ENCODE data around the gene FAM228B.
"Not testable (repeated sequence)": the region's sequence is repeated elsewhere in the genome, so short reads cannot be mapped to it uniquely, and the experiment has no call there.

Gene FAM228B

GRCh38 chr2:24104110-24104650 lies 19.1 kb upstream of the FAM228B start:
- DNase-seq: no peak

DNA sequence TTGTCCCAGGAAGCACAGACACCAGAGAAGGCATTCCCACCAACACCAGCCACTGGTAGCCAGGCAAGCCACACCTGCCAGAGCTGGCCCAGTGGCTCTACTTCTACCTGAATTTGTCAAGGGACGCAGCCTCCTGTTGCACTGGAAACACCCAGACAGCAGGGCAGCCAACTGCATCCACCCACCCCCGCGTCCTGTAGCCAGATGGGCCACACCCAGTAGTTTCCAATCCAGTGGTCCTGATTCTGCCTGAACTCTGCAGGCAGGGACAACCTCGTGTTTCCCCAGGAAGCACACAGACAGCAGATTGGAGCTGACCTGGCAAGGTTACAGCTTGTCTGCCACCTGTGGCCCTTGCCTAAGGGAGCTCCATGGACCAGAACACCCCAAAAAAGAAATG lies 18.4 kb upstream of the FAM228B start:
- DNase-seq: no peak

GRCh38 chr2:24105816-24106215 lies 17.5 kb upstream of the FAM228B start:
- no peak for DNase-seq

- no peak for DNase-seq
These were observed 16.5 kb upstream of the FAM228B start for GRCh38 chr2:24106786-24107185.

- no peak for DNase-seq
These were observed 15.9 kb upstream of the FAM228B start for GRCh38 chr2:24107336-24107735.

- not testable (repeated sequence) for DNase-seq
These were observed 13.8 kb upstream of the FAM228B start for GRCh38 chr2:24109431-24109830.

- no peak for DNase-seq
These were observed 12.5 kb upstream of the FAM228B start for GRCh38 chr2:24110660-24111303.

DNA sequence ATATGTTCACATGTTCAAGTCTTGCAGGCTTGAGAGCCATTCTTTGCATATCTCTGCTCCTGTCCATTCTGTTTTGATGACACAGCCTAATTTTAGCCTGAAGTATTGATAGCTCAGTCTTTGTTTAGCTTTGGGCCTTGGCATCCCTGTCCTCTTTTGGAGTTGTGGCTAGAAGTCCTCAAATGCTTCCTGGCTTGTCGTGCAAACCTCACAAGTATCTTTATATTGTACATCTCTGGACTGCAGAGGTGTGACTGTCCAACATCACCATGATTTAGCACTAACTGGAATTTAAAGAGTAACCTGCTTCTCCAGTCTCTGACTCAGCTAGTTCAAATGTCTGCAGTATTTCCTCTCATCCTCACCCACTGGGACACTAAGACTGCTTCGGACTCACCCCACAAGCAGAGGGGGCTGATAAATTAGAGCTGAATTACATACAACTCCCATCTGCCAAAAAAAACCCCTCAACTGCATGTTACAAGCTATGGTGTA lies 11.8 kb upstream of the FAM228B start:
- DNase-seq: no peak

DNA sequence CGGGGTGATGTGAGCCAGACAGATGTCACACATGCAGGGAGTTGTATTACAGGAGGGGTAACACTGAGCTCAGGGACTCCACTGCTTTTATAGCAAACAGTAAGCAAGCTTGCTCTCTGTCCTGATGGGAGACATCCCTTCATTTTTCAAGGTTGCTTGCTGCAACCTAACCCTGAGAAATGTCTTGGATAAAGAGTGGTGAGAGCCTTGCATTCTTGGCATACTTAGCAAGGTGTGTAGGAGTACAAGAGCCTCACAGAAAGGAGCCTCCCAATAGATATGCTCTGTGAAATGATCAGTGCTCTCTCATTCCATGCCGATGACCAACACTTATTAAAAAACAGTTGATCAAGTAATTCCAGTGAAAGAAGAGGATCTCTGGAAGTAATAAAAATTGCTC lies 8.2 kb upstream of the FAM228B start:
- DNase-seq: no peak

GRCh38 chr2:24117902-24118301 lies 5.4 kb upstream of the FAM228B start:
- DNase-seq: no peak

- DNase-seq: no peak
These were observed 2.2 kb upstream of the FAM228B start for GRCh38 chr2:24121066-24121465.

GRCh38 chr2:24121469-24121868 lies 1.8 kb upstream of the FAM228B start:
- no peak for DNase-seq

DNA sequence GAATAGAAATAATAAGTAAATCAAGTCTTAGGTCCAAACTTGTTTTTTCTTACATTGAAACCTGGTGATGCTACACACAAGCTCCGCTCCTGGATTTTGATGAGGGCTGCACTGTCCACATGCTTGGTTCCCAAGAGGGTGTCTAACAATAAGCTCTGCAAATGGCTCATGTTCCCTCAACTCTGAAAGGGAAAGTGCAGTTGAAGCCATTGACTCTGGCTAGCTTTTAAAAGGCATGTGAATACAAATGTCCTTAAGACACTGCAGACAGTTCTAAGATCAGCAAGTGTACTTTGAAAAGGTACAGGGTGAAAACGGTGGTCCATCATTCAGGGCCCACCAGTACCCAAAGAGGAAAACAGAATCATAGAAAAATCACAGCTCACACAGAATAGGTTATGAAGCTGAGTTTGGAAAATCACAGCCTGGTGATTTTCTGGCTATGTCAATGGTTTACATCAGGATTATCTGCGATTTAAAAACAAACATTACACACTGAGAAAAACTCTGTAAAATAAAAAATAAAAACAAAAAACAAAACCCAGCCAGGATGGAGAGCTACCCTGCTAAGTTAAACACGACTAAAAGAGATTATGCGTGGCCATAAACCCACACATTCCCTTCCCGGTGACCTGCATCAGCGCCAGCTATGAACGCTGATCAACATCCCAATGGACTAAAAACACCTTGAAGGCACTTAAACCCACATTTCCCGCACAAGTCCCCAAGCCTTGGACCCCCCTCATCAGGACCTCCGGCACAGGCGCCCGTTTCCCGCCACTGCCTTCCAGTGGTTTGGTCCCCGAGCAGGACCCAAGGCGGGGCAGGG lies 689 bp upstream of the FAM228B start:
- DNase-seq: no peak

GRCh38 chr2:24123922-24124580 lies 782 bp downstream of the FAM228B start:
- DNase-seq: no peak

- DNase-seq: no peak
These were observed 2.7 kb downstream of the FAM228B start for GRCh38 chr2:24125956-24126355.

DNA sequence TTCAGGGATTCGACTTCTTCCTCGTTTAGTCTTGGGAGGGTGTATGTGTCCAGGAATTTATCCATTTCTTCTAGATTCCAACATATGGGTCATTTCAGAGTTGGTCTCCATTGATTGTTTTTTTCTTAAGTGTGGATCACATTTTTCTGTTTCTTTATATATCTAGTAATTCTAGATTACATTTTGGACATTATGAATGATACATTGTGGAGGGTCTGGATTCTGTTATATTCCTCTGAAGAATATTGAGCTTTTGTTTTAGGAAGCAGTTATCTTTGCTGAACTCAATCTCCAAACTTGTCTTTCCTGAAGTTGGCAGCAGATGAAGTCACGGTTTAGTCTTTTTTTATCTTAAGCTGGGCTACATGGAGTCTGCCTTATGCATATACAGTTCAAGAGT lies 9.3 kb downstream of the FAM228B start:
- DNase-seq: no peak

GRCh38 chr2:24140305-24140704 lies 17.0 kb downstream of the FAM228B start:
- DNase-seq: not testable (repeated sequence)

- DNase-seq: no peak
These were observed 24.1 kb downstream of the FAM228B start for GRCh38 chr2:24147364-24147763.

- DNase-seq: no peak
These were observed 29.3 kb downstream of the FAM228B start for GRCh38 chr2:24152413-24153197.

DNA sequence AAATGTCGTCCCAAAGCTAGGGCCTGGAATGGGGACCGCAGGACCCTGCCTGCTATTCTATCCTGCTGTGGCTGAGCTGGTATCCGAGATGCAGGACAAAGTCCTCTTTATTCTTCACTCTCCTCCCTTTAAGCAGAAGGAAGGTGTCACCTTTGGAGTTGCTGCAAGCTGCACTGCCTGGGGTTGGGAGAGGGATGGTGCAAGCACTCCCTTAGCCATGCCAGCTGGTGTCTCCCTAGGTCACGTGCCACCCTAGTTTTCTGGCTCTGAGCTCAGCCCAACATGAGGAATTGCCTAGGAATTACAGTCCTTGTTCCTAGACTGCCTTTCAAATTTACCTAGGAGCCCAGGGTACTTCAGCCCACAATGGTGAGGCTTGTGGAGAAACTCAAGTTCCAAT lies 30.2 kb downstream of the FAM228B start:
- no peak for DNase-seq

DNA sequence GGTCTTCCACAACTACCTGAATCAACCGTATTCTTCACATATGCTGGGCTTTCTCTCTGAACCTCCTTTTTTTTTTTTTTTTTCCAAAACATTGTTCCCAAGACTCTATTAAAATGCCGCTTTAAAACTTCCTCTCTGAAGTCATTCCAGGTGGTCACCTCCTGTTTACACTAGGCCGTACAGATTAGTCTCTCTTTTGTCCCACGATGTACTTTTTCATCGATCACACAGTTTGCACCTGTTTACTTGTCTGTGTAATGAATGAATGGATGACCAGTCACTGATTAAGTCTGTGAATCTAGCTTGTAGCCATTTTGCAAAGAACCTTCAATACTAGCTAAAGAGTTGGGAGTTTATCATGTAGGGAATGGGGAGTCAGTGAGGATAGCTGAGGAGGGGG lies 34.9 kb downstream of the FAM228B start:
- DNase-seq: no peak

GRCh38 chr2:24159708-24160107 lies 36.4 kb downstream of the FAM228B start:
- DNase-seq: no peak

DNA sequence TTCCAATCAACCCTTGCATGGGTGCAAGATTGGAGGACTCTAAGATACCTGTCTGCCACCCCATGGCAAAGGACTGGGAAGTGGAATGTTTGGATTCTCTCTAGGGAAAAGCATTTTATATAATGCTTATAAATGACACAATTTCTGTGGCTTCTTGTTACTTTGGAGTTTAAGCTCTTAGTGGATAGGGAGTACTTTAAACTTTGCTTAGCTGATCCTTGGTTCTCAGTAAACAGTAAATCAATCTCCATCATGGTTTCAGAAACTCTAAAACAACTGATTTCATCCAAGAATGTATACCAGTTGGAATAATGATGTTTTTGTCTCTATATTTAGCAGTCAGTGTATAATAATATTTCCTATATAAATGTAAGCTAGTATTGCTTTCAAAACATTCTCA lies 37.5 kb downstream of the FAM228B start:
- DNase-seq: no peak
